ENCODE results near the gene ALDH1L1. TPM values are rescaled to one million over a fixed set of nuclear protein-coding genes. Genes with fewer than 3 reads are reported as not detected.
"Not testable (repeated sequence)": the region's sequence is repeated elsewhere in the genome, so short reads cannot be mapped to it uniquely, and the experiment has no call there.

The ALDH1L1 gene
- total RNA-seq, 1 donor from 2014 or later: 5.0 TPM

DNA sequence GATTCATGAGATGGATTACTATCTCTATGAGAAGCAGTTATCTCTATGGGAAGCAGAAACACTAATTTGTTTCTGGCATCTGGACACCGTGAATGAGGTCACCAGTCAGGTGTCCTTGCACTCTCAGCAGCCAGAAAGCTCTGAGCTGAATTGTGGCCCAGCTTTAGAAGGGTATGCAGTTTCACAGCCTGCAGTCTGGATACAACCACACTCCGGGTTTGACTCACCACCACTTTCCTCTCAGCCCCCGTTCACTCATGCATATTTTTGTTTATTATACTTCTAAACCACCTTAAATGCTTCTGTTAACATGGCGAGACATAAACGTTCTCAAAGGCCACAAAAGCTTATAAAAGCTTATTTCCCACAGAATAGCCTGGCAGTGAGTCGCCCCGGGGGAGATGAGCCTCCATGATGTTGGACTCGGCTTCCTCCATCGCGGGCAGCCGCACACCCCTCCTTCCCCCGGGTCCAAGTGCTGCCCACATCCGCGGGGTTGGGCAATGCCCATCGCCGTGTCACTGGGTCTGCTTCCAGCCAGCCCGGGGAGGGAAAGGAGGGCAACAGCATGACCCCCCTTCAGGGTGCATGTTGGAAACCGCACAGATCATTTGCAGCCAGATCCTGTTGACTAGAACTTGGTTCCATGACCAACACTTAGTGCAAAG lies 79.6 kb downstream of the ALDH1L1 start:
- TF ChIP-seq, protein P1, sequence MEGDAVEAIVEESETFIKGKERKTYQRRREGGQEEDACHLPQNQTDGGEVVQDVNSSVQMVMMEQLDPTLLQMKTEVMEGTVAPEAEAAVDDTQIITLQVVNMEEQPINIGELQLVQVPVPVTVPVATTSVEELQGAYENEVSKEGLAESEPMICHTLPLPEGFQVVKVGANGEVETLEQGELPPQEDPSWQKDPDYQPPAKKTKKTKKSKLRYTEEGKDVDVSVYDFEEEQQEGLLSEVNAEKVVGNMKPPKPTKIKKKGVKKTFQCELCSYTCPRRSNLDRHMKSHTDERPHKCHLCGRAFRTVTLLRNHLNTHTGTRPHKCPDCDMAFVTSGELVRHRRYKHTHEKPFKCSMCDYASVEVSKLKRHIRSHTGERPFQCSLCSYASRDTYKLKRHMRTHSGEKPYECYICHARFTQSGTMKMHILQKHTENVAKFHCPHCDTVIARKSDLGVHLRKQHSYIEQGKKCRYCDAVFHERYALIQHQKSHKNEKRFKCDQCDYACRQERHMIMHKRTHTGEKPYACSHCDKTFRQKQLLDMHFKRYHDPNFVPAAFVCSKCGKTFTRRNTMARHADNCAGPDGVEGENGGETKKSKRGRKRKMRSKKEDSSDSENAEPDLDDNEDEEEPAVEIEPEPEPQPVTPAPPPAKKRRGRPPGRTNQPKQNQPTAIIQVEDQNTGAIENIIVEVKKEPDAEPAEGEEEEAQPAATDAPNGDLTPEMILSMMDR (conservative IDR thresholded peaks at IDR 0.05): no peak
- H3K4me3 Mint-ChIP-seq: no peak overlapping the region
- H3K9me3 Mint-ChIP-seq: no peaks in the 10 kb centered on the region
- H3K27ac Mint-ChIP-seq: no peak overlapping the region
- DNase-seq (ENCODE audit: extremely low spot score, unreplicated experiment): no peak
- H3K27me3 Mint-ChIP-seq: no peaks in the 10 kb centered on the region
- H3K36me3 Mint-ChIP-seq: no peaks in the 10 kb centered on the region
- H3K4me1 Mint-ChIP-seq (ENCODE audit: unreplicated experiment): peaks cover 4% of the 10 kb centered on the region

DNA sequence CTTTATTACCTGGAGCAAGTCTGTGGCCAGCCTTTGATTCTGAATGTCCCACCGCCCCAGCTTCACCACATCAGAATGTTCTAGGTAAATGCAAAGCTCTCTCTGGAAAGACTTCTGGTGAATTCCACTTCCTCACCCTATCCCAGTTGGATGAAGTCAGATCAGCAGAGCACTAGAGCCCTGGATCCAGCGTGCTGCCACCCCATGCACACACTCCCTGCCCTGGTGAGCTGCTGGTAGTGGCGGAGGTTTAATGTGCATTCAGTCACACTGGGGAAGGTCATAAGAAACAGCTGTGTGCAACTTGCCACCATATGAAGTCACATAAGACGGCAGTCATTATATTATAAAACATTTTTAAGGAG lies 80.1 kb downstream of the ALDH1L1 start:
- Mint-ChIP-seq H3K27ac (no peak overlapping the region), H3K27me3 (no peaks in the 10 kb centered on the region), H3K4me1 (ENCODE audit: unreplicated experiment) (peaks cover 4% of the 10 kb centered on the region), H3K4me3 (no peak overlapping the region), H3K36me3 (no peaks in the 10 kb centered on the region), H3K9me3 (no peaks in the 10 kb centered on the region)
- DNase-seq (ENCODE audit: extremely low spot score, unreplicated experiment): no peak
- TF ChIP-seq, protein P1 (conservative IDR thresholded peaks at IDR 0.05): no peak

DNA sequence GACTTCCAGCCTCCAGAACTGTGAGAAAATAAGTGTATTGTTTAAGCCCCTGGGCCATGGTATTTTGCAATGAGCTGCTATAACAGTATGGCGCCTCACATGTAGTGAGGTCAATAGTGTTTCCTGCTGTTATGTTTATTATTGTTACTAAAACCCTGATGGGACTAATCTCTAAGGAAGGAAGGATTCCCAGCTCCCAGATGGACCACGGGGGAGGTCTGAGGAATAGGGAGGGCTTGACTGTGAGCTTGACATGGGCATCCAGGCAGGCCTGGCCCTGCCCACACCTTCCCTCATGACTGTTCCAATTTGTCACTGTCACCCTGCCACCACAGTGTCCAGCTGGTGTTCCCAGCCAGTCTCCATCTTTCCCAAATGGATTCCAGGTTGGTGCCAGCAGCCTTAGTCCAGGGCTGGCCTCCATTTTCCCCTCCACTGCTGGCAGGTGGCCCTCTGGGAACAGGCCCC lies 82.0 kb downstream of the ALDH1L1 start:
- no peaks in the 10 kb centered on the region for H3K9me3 Mint-ChIP-seq

DNA sequence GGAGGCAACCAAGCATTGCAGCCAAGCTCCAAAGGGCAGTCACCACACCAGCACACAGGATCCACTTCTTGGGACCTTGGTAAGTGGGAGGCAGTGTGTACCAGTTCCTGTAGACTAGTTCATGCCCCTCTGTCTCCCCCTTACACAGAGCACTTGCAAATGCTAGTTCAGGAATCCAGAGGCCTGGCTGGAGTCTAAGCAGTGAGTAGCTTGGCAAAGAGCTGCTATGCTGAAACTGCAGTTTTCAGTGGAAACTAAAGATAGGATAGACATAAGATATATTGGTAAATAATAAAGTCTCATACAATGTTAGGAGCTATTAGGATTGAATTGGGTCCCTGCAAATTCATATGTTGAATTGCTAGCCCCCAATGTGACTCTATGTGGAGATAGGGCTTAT lies 82.6 kb downstream of the ALDH1L1 start:
- peaks cover 4% of the 10 kb centered on the region for H3K4me1 Mint-ChIP-seq (ENCODE audit: unreplicated experiment)
- TF ChIP-seq, protein P1 (conservative IDR thresholded peaks at IDR 0.05): no peak
- H3K9me3 Mint-ChIP-seq: no peaks in the 10 kb centered on the region
- no peaks in the 10 kb centered on the region for H3K27me3 Mint-ChIP-seq
- H3K4me3 Mint-ChIP-seq: no peak overlapping the region
- no peak overlapping the region for H3K27ac Mint-ChIP-seq
- no peaks in the 10 kb centered on the region for H3K36me3 Mint-ChIP-seq
- DNase-seq (ENCODE audit: extremely low spot score, unreplicated experiment): no peak

More for the DNA sequence above, 82.0 kb downstream of the ALDH1L1 start:
- Mint-ChIP-seq H3K27me3 (no peaks in the 10 kb centered on the region), H3K4me3 (no peak overlapping the region), H3K27ac (no peak overlapping the region), H3K36me3 (no peaks in the 10 kb centered on the region), H3K4me1 (ENCODE audit: unreplicated experiment) (peaks cover 4% of the 10 kb centered on the region)
- TF ChIP-seq, protein P1 (conservative IDR thresholded peaks at IDR 0.05): no peak
- no peak for DNase-seq (ENCODE audit: extremely low spot score, unreplicated experiment)

DNA sequence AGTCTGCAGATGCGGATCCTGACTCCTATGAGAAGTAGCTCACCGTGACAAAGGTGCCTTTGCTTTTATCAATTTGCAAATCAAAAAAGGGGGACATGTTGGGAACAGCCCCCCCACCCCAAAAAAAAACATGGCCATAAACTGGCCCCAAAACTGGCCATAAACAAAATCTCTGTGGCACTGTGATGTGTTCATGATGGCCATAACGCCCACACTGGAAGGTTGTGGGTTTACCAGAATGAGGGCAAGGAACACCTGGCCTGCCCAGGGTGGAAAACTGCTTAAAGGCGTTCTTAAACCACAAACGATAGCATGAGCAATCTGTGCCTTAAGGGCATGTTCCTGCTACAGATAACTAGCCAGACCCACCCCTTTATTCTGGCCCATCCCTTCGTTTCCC lies 84.1 kb downstream of the ALDH1L1 start:
- H3K36me3 Mint-ChIP-seq; DNase-seq (ENCODE audit: extremely low spot score, unreplicated experiment); H3K9me3 Mint-ChIP-seq; H3K27me3 Mint-ChIP-seq; H3K4me1 Mint-ChIP-seq (ENCODE audit: unreplicated experiment); H3K4me3 Mint-ChIP-seq; H3K27ac Mint-ChIP-seq: not testable (repeated sequence)

DNA sequence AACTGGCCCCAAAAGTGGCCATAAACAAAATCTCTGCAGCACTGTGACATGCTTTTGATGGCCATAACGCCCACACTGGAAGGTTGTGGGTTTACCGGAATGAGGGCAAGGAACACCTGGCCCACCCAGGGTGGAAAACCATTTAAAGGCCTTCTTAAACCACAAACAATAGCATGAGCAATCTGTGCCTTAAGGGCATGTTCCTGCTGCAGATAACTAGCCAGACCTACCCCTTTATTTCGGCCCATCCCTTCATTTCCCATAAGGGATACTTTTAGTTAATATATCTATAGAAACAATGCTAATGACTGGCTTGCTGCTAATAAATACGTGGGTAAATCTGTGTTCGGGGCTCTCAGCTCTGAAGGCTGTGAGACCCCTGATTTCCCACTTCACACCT lies 88.3 kb downstream of the ALDH1L1 start:
- H3K27me3 Mint-ChIP-seq; H3K36me3 Mint-ChIP-seq; H3K4me1 Mint-ChIP-seq (ENCODE audit: unreplicated experiment); H3K27ac Mint-ChIP-seq; DNase-seq (ENCODE audit: extremely low spot score, unreplicated experiment); H3K9me3 Mint-ChIP-seq; H3K4me3 Mint-ChIP-seq: not testable (repeated sequence)

Measured in type B pancreatic cell (in vitro differentiated cells).